Fibroblast of the aortic adventitia (primary cell): ENCODE results near the gene NLRP9. TPM values are rescaled to one million over a fixed set of nuclear protein-coding genes. Genes with fewer than 3 reads are reported as not detected.

ENCODE experiments used
- DNase-seq: peaks from one replicate; pipeline ENCODE4 v3.0.0-alpha.2; 2010; ENCODE audit warnings: low read depth
- H3K4me3 ChIP-seq: 2 replicates; pipeline ENCODE4 v1.5.1; 2011; ENCODE audit warnings: low read depth, mild to moderate bottlenecking, control low read depth, low read length, moderate library complexity
- CTCF ChIP-seq: IDR thresholded peaks from 2 replicates; pipeline ENCODE4 v1.5.1; 2011; ENCODE audit warnings: mild to moderate bottlenecking, low read length, control low read depth, inconsistent platforms; ENCODE audit not compliant: insufficient read depth
- total RNA-seq: library from RNA; depleted of rRNA; stranded (reverse); fragments of >200 nt; gene quantifications from 2 replicates; pipeline ENCODE4 v1.2.3, GENCODE V29; 2012; ENCODE audit warnings: low replicate concordance

Gene NLRP9
- total RNA-seq, 1 donor = not detected

GRCh38 chr19:55702131-55702627 is 36.0 kb downstream of the NLRP9 start:
- TF ChIP-seq CTCF = no peak
- DNase-seq = peak; percentile 4
- H3K4me3 ChIP-seq = no peak overlapping the region

DNA sequence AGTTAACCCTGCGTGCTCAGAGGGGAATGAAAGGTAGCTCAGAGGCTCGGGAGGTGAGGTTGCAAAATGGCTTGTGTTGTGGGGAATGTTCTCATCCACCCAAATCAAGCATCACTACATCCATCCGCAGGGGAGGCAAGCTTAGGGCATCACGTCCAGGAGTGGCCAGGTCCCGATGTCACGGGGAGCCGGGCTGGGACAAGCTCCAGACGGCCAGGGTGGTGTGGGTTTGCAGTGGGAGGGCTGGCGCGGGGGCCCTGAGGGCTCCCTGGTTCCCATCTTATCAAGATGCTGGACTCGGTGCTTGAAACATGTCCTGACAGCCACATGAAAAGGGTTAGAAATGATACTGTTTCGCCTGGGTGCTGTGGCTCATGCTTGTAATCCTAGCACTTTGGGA is 37.4 kb downstream of the NLRP9 start:
- H3K4me3 ChIP-seq = no peak overlapping the region
- no peak for TF ChIP-seq CTCF
- no peak for DNase-seq

DNA sequence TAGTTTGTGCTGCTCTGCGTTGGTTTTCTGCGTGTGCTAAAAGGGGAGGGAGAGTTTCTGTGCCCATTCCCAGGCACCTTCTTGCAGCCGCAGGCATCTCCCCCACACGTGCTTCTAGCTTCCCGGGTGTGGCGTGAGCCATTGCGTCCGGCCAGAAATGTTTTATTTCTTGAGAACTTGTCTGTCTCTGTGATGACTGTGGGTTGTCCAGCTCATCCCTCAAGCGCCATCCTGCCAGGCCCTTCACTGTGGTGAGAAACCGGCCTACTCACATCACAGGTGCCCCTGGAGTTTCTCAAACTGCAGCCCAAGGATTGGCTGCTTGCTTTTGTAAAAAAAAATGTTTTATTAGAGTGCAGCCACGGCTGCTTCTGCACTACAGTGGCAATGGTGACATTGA is 39.0 kb downstream of the NLRP9 start:
- H3K4me3 ChIP-seq = no peak overlapping the region
- no peak for TF ChIP-seq CTCF
- DNase-seq = no peak

DNA sequence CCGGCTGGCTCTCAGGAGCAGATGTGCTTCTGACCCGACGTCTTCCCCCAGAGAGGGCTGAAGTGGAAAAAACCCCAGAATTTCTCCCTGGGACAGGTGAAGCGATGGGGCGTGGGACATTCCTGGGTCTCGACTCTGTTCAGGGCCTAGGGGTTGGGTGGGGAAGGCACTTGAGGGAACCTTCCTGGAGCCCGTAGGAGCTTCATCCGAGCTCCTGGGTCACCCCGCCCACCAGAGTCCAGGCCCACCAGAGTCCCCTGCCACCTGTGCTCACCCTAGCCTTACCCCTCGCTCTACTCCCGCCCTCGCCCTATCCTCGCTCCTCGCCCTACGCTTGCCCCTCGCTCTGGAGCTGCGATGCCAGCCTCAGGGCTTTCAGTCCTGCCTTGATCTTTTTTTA is 39.9 kb downstream of the NLRP9 start:
- DNase-seq = no peak

GRCh38 chr19:55697698-55698097 is 40.5 kb downstream of the NLRP9 start:
- DNase-seq = no peak
- TF ChIP-seq CTCF = no peak
- H3K4me3 ChIP-seq = no peak overlapping the region

More for the DNA sequence above, 39.9 kb downstream of the NLRP9 start:
- no peak overlapping the region for H3K4me3 ChIP-seq
- no peak for TF ChIP-seq CTCF

DNA sequence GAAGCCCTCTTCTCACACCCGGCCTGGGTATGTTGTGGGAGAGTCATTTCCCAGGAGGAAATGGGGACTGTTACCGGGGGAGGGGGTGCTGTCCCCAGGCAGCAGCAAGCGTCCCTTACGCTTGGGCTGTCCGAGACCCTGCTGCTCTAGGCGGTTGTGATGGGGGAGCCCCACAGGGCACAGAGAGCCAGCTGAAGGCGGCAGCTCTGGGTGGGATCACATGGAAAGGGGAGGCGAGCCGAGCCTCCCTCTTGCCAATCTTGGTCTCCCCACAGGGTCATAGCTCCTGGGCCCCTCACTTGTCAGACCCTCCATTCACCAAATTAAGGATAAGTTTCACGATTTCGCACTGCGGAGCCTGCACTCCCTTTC is 41.1 kb downstream of the NLRP9 start:
- no peak for DNase-seq
- no peak overlapping the region for H3K4me3 ChIP-seq
- TF ChIP-seq CTCF = no peak
